GM21786 (cell line): ENCODE data around the gene HOXC12.

Experiments
- ATAC-seq: cut with Tn5 transposase; IDR thresholded peaks from one replicate; pipeline ENCODE4 v1.9.1; 2021; ENCODE audit not compliant: unreplicated experiment

HOXC12 gene

GRCh38 chr12:53954694-53955035 is at the start of gene HOXC12:
Gene HOXC12 (plus strand): TSS chr12:53954903. CDS start chr12:53954930, 27 bp downstream.
- no peak for ATAC-seq

- ATAC-seq, result no peak
Measured at GRCh38 chr12:53907103-53907502, 47.6 kb upstream of the HOXC12 start.

DNA sequence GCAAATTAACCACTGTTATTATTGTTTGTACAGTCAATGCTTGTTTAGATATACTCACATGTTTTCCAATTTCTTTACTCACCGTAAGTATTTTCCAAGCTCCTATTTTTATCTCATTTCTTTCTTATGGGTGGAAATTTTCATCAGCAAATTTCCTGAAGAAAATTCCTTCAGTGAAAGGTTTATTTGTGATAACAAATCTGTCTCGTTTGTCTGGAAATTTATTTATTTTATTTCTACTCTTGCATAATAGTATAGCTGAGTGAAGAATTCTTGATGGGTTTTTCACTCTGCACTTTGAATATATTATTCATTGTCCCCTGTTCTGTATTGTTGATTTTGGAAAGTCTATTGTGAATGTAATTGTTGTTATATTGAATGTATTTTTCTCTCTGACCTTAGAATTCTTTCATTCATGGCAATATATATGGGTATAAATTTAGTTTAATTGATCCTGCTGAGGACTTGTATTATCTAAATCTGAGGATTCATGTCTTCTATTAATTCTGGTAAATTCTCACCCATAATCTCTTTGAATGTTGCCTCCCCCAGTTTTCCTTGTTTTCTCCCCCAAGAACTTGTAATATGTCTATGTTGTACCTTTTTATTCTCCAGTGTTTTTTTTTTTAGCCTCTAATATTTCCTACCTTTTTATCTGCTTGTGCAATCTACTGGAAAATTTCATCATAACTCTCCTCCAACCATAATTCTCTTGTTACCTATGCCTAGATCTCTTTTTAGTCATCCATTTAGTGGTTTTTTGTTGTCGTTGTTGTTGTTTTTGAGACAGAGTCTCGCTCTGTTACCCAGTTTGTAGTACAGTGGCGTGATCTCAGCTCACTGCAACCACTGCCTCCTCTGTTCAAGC is 37.7 kb upstream of the HOXC12 start:
- no peak for ATAC-seq

DNA sequence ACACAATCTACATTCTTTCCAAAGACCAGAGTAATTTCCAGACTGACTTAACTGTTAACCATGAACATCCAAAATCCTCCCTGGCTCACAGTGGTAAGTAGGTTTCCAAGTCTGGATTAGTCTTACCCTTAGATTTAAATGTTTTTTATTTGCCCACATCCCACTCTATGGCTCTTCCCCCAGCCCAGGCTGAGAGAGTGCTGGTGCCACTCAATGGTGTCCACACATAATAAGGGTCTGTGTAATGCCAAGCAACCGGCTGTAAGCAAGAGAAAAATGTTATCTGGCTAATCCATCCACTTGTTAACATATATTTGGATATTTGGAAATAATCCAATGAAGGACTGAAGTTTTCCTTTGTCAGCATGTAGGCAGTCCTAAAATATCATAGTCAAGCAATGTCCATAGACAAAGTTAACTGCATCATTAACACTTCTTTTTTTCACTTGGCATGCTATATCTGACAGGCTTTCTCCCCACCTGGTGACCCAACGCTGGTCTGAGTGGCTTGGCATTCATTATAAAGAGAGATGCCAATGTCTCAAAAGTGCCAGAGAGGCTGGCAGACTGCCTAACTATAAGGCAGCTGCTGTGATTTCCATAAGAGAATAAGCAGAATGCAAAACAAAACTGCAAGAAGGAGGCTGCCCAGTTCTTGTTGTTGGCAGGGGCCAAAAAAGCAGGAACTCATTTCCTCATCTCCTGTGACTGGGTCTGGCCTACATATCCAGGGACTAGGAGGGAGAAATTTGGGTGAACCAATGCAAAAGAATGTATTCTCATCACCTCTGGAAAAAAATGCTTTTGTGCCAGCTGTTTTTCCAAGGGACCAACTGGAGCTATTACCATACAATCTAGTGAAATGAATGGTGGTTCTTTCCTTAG is 29.9 kb upstream of the HOXC12 start:
- ATAC-seq, result no peak

DNA sequence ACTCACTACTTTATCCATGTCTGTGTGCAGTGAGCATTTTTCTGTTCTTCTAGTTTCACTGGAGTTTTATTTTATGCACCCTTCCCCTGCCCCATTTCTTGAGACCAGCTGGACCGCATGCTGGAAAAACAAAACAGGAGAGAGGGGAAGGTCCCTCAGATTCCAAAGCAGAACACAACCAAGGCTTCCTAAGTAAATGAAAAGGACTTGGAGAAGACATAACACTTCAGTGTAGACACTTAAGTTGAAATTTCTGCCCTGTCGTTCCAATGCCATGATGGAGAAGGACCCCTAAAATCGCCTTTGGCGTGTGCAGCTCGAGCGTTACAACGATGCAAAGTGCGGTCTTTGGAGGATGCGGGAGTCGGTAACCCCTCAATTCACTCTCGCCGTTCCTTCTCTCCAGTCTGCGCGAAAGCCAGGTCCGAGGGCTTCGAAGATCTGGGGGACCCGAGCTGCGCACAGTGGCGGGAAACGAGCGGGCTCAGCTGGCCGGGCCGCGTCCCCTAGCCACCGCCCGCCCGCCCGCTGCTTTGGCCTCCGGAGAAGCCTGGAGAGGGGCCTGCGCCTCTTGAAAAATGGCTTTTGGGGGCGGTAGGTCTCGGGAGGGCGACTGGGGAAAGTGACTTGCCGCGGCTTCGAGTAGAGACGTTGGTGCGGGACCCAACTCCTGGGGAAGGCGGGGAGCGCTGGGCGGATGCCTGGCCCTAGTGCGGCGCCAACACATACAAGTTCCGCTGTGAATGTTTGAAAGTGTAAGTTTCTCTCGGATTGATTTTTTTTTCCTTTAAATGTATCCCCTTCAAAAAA is 27.3 kb upstream of the HOXC12 start:
- no peak for ATAC-seq

- ATAC-seq, result no peak
Measured at GRCh38 chr12:53928054-53928835, 26.5 kb upstream of the HOXC12 start.

DNA sequence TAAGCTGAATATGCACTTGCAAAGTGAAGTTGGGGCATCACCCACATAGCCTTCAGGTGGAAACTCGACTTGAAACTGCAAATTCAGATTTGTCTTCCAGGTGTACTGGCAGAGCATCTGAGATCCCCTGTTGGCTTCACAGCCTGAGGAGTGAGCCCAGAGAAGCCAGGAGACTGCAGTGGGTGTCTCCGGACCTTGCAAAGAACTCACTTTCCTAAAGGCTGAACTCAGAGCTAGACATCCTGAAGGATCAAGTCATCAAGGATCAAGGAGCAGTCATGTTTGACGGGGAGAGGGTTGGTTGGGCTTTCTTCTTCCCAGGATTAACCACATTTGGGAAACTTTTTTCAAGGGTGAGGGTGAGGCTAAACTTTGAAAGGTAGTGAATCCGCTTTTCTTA is 25.2 kb upstream of the HOXC12 start:
- no peak for ATAC-seq

- no peak for ATAC-seq
Measured at GRCh38 chr12:53930591-53931255, 24.0 kb upstream of the HOXC12 start.

DNA sequence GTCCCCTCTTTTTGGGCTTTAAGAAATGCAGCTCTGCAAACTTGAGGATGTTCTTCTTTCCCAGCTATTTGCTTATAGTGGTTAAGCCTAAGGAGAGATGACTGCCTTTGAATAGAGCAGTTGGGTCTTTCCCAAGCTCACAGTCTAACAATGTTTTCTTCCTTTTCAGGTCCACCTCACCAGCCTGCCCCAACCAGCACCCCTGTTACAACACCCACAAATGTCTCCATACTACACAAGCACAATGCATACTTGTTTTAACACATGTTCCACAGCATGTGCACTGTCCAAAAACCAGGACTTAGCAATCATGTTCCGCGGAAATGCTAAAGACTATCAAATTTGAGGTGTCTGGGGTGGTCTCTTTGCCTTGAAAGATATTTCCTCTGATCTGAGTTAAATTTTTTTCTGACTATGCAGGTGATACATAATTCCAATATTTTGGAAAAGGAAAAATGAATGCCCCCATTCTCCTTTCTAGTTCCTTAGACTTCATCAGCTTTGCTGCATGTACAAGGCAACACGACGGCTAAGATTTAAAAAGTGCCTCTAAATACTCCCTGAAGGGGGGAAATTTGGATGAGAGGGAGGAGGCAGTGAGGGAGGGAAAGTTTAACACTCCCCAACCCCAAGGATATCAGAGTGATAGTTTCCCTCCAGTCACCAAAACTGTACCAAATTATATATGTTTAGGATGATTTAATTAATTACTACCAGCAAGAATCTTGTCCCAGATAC is 22.7 kb upstream of the HOXC12 start:
- no peak for ATAC-seq

- no peak for ATAC-seq
Measured at GRCh38 chr12:53932915-53933314, 21.8 kb upstream of the HOXC12 start.

DNA sequence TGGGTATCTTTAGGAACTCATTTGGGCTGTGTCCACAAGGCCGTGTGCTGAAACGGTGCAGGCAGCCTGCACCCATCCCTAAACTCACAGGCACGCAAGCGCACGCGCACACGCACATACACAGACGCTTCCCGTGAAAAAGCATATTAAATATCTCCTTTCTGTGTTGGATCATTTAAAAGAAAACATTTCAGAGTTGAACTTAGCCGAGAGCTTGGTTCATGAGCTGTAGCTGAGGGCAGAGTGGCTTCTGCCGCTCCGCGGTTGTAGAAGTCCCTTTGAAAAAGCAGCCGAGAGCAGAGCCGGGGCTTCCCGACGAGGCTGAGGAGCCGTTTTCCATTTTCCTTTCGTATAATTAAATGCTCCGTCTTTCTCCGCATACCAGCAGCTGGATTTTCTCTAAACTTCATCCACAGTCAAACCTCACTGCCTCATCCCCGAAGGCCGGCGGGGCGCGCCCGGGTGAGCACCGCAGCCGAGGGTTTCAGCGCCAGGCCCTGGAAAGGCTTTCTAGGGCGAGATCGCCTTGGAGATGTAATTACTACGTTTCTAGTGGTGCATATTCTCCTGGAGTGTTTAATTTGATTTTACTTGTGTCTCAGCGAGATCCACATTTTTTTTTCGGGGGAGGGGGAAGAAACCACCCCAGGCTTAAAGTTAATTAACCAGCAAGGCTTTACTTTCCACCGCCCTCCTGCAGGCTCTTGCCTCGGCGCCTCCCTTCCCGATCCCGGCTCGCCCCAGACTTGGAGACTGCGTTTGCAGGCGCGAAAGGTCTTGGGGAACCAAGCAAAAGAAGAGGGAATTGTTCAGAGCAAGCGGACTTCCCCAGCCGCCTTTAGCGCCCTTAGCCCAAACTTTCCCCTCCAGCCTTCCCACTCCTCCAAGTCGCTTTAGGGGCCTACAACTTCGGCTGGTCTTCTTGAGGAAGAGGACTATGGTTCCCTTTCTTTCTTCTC is 19.0 kb upstream of the HOXC12 start:
- ATAC-seq, result no peak

GRCh38 chr12:53937099-53937498 is 17.6 kb upstream of the HOXC12 start:
- ATAC-seq, result no peak

DNA sequence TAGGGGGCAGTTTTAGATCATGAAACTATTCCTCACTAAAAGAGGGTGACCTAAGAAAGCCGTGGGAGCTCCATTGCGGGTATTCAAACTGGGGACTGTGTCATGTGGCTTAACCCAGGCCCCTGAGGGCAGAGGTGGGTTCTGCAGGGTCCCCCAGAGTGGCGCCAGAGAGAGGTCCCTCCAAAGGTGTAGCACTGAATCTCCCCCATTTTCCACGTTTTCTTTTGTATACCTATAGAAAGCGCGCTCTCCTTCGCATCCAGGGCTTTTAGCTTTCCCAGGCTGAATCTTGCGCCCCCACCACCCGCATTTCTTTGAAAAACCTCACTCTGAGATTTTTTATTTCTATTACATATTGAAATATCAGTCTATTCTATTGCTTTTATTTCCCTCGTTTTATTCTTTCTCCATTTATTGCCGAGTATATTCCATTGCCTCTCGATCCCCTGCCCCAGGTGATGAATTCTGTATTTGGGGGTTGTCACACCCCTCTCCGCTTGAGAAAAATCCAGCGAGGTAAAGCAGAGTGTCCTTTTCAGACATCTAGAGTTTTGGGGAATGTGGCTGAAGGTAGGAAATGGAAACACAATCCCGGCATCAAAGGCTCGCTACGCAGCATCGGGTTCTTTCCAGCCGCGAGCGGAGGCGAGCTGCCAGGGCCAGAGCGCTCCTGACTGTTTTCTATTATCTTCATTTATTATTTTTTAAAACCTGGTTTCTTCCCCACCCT is 16.9 kb upstream of the HOXC12 start:
- ATAC-seq, result no peak

DNA sequence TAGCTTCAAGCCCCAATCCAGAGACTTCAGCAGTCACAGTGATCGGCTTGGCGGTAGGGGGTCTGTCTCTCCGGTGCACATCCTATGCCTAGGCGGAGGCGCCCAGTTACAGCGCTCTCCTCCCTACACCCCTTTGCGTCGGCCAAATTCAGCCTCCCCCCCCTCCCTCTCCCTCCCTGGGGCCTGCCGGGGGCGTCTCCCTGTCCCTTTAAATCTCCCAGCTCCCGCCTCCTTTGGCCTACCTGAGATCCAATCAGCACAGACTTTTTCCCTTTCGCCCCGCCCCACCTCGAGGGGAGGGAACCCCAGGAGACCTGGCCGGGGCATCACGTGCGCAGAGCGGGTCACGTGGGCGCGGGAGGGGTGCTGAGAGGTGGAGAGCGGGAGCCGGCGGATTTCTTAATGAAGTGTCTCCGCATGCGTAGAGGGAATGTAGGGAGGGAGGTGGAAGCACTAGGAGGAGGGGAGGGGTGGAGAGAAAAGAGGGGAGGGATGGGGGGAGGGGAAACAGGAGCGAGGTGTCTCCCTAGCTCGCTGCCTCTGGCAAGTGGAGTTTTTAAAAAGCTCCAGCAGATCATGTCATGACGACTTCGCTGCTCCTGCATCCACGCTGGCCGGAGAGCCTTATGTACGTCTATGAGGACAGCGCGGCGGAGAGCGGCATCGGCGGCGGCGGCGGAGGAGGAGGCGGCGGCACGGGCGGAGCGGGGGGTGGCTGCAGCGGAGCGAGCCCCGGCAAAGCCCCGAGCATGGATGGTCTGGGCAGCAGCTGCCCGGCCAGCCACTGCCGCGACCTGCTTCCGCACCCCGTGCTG is 16.2 kb upstream of the HOXC12 start, which contains the start of gene HOXC13:
TSS of gene HOXC13 (plus strand) at position 506 of the 815 bp plus-strand sequence. CDS start at position 582, 76 bp downstream.
- ATAC-seq, result no peak

DNA sequence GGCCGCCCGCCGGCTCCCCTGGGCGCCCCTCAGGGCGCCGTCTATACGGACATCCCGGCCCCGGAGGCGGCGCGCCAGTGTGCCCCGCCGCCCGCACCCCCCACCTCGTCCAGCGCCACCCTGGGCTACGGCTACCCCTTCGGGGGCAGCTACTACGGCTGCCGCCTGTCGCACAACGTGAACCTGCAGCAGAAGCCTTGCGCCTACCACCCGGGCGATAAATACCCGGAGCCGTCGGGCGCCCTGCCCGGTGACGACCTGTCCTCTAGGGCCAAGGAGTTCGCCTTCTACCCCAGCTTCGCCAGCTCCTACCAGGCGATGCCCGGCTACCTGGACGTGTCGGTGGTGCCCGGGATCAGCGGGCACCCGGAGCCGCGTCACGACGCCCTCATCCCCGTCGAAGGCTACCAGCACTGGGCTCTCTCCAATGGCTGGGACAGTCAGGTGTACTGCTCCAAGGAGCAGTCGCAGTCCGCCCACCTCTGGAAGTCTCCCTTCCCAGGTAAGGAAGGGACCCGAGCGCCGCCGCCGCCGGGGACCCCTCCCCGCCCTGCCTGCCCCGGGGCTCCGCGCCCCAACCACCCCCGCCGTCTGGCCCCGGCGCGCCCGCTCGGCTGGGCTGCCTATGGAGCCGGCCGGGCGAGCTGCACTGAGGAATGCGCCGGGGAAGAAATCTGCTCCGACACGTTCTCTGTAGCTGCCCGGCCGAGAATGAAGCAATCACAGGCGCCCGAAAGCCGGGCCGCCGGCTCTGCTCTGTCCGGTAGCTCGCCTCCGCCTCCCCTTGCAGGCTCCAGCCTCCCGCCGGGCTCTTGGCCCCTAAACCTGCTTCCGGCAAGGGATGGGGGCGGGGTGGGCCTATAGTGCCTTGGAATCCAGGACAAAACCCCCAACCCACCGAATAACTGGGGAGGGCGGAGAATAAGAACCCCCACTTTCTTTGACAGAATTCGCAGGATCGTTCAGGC is 15.3 kb upstream of the HOXC12 start:
- ATAC-seq, result no peak
